HG03342 (cell line): ENCODE data around the gene RNH1.
"Not testable (repeated sequence)": the region's sequence is repeated elsewhere in the genome, so short reads cannot be mapped to it uniquely, and the experiment has no call there.

Experiments used
- ATAC-seq: cut with Tn5 transposase; IDR thresholded peaks from one replicate; pipeline ENCODE4 v1.9.1; 2021; ENCODE audit warnings: mild to moderate bottlenecking, moderate library complexity; ENCODE audit not compliant: unreplicated experiment

The RNH1 gene

DNA sequence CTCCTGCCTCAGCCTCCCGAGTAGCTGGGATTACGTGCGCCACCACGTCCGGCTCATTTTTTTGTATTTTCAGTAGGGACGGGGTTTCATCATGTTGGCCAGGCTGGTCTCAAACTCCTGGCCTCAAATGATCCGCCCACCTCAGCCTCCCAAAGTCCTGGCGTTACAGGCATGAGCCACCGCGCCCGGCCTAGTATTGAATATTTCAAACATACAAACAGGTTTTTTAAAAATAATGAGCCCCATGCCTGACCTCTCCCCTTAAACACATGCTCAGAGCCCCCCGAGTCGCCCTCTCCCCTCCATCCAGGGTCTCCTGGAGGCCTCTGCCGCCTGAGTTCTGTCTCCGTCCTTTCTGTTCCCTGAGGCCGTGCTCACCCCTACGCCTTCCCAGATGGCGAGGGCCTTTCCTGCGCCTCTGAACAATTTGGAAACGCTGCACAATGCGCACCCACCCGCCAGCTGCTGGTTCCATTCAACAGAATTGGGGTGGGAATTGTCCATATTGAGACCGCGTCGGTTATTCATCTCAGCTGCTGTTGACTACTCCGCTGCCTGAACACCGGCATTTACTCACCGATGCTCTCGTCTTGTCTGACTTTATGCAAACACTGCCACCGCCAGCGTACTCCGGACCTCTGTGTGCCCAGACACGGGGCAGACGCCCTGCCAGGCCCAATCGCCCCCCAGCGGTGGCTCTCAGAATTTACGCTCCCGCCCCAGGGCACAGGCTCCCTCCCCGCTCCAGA lies 13.6 kb upstream of the RNH1 start:
- ATAC-seq: no peak

DNA sequence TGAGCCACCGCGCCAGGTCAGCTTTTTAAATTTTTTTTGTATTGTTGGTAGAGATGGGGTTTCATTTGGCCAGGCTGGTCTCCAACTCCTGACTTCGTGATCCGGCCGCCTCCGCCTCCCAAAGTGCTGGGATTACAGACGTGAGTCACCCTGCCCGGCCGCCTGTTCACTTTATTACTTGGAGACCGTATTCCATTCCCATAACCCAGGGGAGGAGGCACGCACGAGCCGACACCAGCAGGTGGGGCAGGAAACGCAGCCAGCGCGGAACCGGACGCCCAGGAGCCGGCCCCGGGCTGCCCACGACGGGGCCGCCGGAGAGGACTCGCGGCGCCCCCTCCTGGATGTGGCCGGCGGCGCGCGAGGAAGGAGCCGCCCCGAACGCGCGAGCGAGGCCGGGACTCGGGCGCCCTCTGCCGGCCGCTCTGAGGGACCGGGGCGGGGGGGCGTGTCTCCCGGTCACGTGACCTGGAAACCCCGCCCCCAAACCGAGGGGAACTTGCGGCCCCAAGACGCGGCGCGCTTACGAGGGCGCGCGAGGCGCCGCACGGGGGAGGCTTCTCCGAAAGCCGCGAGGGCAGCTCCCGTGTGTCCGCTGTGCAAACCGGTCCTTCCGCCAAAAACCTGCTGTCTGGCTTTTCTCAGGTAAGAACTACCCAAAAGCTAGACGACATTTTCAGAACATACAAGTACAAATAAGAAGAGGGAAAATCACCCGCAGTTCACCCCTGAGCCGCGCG lies 11.6 kb upstream of the RNH1 start:
- peak; percentile 80 for ATAC-seq

DNA sequence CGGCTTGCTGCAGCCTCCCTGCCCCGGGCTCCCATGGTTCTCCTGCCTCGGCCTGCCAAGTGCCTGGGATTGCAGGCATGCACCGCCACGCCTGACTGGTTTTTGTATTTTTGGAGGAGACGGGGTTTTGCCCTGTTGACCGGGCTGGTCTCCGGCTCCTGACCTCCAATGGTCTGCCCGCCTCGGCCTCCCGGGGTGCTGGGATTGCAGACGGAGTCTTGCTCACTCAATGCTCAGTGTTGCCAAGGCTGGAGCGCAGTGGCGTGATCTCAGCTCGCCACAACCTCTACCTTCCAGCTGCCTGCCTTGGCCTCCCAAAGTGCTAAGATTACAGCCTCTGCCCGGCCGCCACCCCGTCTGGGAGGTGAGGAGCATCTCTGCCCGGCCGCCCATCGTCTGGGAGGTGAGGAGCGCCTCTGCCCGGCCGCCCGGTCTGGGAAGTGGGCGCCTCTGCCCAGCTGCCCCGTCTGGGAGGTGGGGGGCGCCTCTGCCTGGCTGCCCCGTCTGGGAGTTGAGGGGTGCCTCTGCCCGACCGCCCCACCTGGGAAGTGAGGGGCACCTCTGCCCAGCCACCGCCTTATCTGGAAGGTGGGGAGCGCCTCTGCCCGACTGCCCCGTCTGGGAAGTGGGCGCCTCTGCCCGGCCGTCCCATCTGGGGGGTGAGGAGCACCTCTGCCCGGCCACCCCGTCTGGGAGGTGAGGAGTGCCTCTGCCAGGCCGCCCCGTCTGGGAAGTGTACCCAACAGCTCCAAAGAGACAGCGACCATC lies 10.1 kb upstream of the RNH1 start:
- ATAC-seq: not testable (repeated sequence)

DNA sequence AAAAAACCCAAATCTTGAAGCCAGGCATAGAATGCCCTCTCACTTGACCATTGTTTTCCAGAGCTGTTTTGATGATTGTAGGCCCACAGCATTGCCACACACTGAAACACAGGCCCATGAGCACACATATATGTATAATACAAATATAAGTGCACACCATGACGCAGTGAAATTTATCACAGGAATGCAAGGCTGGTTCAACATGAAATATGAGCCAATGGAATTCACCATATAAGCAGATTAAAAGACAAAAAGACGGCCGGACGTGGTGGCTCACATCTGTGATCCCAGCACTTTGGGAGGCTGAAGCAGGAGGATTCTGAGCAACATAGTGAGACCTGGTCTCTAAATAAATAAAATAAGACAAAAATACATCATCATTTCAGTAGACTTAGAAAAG lies 9.4 kb upstream of the RNH1 start:
- ATAC-seq: no peak

DNA sequence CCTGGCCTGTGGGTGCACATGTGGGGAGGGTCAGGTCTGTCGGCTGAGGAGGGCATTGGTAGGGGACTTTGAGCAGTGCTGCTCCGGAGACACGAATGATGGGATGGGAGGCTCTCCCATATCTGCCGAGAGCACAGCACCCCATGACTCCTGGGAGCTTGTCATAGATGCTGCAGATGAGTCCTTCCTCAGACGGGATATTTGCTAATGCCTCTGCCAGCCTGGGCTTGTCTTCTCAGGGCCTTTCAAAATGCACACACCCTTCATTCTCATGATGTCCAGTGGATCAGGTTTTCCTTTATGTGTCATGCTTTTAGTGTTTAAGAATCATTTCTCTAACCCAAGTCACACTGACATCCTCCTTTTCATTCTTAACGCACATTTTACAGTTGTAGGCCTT lies 8.1 kb upstream of the RNH1 start:
- ATAC-seq: no peak

DNA sequence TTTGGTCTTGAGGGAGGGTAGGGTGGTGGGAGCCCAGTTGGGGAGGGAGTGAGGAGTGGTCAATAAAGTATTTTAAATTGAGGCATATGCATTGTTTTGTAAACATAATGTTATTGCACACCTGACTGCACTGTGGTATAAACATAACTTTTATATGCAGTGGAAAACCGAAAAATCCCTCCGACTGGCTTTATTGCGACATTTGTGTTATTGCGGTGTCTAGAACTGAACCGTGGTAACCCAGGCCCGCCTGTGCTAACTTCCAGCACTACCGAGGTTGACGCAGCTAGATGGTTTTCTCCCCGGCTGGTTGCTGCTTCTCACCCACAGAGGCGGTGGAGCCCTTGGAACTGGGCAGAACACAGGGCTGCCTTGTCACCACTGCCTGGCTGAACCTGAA lies 7.6 kb upstream of the RNH1 start:
- ATAC-seq: no peak

DNA sequence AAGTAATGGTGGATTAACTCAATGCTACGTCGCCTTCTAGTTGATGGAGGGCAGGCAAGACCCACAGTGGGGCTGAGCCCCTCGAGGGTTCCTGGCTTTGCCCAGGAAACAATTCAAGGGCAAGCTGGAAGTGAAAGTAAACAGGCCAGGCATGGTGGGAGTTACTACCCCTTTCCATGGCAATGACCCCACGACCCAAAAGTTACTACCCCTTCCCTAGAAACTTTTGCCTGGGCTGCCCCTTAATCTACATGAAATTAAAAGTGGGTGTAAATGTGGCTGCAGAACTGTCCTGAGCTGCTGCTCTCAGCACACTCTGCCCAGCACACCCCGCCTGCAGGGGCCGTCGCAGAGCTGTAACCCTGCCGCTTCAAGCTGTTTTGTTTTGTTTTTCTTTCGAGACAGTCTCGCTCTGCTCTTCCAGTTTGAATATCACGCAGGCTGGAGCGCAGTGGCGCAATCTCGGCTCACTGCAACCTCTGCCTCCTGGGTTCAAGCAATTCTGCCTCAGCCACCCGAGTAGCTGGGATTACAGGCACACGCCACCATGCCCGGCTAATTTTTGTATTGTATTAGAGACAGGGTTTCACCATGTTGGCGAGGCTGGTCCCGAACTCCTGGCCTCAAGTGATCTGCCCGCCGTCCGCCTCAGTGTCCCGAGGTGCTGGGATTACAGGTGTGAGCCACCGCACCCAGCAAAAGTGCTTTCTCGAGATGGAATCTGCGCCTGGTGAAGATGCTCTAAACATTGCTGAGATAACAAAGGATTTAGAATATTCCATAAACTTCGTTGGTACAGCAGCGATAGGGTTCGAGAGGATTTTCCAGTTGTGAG lies 5.9 kb upstream of the RNH1 start:
- ATAC-seq: no peak

DNA sequence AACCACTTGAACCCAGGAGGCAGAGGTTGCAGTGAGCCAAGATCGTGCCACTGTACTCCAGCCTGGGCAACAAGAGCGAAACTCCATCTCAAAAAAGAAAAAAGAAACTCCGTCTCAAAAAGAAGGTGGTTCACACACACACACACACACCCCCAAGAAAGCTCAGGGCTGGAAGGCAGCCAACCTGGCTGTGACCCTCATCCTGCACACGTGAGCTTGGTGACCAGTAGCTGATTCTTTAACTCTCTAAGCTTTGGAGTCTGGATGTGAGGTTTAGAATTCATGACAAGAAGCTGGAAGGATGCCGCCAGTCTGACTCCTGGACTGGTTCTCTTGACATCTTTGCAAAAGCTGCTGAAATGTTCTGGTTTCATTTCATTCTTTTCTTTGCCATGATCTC lies 1.9 kb upstream of the RNH1 start:
- no peak for ATAC-seq

DNA sequence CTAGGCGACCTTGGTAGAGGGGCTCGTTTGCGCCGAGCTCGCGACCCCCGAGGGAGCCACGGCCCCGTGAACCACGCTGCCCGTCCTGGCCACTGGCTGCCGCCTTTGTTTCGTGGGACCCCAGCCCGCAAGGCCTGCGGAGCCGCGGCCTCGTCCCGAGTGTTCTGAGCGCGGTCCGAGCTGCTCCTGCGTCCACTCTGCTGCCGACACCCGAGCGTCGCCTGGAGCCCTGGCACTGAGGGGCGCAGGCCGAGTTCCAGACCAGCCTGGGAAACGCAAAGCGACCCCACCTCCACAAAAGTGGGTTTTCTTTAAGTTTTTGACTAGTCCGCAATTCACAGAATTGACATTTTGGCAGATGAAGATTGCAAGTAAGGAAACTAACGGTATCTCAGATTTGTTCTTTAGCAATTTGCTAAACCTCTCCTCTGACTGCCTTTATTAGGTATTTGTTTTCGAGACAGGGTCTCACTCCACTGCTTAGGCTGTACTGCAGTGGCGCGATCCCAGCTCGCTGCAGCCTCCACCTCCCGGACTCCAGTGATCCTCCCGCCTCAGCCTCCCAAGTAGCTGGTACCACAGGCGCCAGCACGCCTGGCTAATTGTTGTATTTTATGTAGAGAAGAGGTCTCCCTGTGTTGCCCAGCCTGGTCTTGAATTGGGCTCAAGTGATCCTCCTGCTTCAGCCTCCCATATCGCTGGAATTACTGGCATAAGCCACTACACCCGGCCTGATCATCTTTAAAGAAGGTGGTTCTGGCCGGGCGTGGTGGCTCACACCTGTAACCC lies 879 bp upstream of the RNH1 start:
- no peak for ATAC-seq

DNA sequence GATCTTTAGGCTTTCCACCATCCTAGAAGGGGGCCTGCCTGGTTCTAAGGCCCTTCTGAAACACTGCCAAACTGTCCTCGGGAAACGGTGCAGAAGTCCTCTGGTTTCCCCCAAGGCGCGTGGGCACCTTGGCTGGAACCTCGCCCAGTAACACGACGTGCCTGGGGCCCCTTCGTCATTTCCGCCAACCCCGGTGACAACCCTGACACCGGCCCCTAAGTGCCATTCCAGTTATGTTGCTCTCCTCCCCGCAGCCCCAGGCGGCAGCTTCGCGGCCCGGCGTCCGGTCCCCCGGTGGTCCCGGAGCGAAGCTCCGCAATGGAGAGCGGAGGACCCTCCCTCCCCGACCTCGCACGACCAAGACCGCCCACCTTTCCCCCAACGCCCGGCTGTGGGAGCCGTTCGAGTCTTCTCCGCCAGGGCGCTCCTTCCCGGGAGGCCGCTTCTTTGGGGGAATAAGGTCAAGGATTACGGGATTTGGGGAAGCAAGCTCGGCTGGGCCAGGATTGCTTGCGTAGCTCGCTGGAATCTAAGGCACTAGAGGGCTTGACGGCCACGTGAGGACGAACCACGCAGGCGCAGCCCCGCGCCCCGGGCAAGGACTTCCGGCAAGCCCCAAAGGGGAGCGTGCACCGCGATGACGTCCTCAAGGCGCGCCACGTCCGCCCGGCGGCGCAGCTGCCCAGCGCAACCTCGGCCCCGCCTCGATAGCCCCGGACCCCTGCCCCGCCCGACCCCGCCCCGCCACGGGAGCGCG lies 626 bp downstream of the RNH1 start:
- peak; percentile 71 for ATAC-seq

DNA sequence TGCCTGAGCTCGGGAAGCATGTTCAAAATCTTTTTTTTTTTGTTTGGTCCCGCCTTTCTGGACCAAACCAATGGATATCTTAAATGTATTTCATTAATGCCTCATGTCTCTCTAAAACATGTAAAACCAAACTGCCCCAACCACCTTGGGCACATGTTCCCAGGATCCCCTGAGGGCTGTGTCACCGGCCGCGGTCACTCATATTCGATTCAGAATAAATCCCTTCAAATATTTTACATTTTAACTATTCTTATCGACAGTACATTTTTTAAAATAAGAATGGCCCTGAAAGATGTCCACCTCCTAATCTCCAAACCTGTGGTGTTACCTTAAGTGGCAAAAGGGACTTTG lies 2.1 kb downstream of the RNH1 start:
- no peak for ATAC-seq

DNA sequence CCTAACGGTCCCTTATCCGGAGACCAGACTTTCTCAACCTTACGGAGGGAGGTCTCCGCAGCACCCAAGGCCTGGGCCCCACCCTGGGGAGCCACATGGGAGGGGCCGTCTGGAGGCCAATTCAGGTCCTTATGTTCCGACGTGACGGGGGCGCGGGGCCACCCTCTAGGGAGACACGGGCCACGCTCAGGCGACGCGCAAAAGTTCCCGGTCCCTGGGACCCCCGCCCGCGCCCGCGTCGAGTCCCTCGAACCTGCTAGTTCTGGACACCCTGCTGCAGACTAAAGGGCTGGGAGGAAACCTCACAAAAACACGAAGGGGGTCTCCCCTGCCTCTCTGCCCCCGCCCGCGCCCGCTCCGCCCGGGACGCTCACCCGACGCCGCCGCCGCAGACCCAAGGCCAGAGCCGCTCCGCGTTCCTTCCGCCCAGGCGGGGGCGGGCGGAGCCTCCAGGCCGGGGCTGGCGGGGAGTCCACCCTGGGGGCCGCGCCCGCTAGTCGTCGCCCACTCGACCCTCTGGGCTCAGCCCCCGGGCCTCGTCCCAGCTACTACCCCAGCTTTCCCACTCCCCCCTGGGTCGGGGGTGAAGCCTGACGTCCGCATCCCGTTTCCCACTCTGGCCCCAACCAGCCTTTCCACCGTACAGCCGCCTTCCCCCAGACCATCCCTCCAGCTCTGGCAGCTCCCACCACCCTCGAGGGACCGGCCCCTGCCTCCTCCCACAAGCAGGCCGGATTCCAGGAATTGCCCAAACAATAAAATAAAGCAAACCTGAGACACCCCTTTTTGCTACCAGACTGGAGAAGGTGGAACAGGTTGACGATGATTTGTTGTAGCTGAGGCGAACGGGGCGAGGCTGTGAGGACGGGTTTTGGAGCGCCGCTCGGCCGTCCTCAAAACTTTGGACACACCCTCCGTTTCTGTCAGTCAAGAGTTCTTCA lies 2.7 kb downstream of the RNH1 start:
- no peak for ATAC-seq

DNA sequence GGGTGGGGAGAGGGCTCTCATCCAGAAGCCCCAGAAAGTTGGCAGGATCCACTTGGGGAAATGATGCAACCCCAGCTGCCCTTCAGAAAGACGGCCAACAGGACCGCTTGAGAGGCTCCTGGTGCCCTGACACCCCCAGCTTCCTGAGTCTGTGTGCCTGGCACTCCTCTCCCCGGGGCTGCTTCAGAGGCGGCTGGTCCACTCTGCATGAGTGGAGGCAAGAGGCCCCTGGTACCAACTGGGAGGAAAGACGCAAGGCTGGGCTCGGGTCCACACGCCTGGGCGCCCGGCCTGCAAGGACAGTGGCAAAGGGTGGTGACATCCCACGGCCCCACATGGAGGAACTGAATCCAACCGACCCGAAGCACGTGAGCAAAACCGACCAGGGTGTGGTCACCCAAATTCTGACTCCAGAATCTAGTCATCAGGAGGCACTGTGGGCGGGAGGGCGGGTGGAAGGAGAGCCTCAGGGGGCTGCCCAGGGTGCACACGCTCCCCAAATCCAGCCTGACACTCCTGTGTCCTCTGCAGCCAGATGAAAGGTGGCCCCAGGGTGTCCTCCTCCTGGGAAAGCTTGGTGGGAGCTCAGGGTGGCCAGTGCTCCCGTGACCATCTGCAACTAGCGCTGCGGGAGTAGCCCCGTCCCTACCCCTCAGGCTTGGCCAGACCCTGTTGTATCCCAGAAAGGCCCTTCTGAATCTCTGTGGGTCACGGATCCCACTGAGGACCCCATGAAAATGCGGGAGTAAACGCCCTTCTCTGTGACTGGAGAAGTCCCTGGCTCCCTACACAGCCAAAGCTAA lies 3.7 kb downstream of the RNH1 start:
- ATAC-seq: no peak

DNA sequence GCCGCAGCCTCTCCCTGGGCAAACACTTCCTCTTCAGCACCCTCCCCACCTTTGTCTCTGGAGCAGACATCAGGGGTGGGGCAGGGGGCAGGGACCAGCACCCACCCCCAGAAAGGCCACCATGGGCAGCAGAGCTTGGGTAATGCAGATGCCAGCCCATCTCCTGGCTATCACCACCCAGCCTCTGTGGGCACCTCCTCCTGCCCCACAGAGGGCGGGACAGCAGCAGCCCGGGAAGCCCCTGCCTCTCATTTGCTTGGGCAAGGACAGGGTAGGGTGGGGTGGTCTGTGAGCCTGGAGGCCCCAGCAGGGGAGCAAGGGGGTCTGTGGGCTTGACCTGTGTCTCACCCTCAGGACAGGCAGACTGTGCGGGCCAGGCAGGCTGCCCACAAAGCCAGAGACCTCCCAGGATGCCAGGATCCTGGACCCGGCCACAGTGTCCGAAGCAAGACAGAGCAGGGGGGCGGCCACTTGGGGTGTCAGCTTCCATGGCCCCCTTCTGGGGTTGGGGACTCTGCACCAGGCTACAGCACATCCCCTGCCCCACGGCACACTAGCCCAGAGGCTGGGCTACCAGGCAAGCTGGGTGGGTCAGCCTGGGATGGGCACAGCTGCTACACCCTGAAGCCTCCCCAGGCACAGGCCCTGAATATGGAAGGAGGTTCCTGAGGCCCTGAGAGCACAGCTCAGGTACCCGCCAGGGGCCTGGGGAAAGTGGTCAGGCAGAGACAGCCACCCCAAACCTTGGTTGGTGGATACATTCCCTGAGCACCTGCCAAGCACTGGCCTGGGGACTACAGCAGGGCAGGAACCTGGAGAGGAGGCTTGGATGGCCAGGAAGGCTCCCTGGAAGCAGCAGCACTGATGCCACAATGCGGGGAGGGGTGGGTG lies 4.5 kb downstream of the RNH1 start:
- no peak for ATAC-seq

DNA sequence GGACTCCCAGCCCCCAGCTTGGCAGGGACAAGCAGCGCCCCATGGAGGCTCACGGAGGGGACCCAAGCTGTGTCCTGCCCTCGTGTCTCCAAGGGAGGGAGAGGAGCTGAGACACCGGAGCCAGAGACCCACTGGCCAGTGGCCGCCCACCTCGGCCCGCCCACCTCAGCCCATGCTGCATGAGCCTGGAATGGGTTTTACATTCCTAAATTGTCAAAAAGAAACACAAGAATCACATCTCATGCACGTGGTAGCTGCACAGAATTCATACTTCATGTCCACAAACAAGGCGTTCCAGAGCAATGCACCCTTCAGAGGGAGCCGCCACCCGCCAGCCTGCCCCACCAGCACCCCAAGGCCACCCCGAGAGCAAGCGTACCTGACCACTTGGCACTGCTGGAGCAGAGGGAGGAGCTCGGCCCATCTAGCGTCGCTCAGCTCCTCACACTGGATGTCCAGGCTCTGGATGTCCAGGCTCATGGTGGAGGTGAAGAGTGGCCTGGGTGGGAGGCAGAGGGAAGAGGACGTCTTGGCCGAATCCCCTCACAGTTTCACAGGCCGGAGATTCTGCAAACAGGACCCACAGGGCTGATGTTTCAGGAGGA lies 5.3 kb downstream of the RNH1 start:
- no peak for ATAC-seq

DNA sequence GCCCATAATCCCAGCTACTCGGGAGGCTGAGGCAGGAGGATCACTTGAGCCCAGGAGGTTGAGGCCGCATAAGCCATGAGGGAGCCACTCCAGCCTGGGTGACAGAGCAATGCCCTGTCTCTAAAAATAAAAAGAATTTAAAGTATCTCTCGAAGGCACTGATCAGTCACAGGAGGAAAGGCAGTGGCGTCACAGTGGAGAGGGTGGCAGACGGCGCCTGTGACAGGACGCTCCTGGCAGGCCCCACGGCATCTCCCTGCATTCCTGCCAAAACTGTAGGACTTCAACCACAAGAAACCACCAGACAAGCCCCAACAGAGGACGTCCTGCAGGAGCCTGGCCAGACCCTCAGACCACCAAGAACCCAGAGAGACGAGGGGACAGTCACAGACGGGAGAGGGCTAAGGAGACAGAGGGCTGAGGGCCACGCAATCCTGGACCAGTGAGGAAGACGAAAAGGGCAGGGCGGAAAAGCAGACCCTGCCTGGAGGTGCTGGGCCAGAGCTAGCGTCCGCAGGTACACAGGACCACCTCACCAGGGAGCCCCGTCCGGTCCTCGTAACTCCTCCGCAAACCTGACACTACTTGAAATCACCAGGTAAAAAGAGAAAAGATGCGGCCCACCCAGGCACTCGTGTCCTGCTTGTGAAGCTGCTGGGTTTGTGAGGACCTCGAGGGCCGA lies 5.9 kb downstream of the RNH1 start:
- no peak for ATAC-seq
